Measurements from ENCODE around the gene CAMSAP1. TPM values are rescaled to one million over a fixed set of nuclear protein-coding genes. Genes with fewer than 3 reads are reported as not detected.

Gene CAMSAP1
- total and polyA plus RNA-seq, 7 donors = 2.3 to 37.7 (median 19.4) TPM

- Histone ChIP-seq H3K4me1 (no peaks in the 10 kb centered on the region), H3K27ac (no peak overlapping the region), H3K9me3 (no peaks in the 10 kb centered on the region), H3K4me3 (no peak overlapping the region), H3K36me3 (peaks cover 0 to 15% (median 5%) of the 10 kb centered on the region in 4 donors), H3K27me3 (no peaks in the 10 kb centered on the region)
- TF ChIP-seq POLR2A (IDR thresholded peaks at IDR 0.05) (no peak), POLR2AphosphoS5 (IDR thresholded peaks at IDR 0.05) (no peak), CTCF (IDR thresholded peaks at IDR 0.05) (no peak), EP300 (IDR thresholded peaks at IDR 0.05) (no peak)
- no peak for DNase-seq
- intact Hi-C loops (cut with DNase I) = no loop called here
- 96 to 97% methylated on average over 5 of the region's 5 CpGs for WGBS, 2 donors
Measured at GRCh38 chr9:135828656-135829055, 78.7 kb downstream of the CAMSAP1 start.

- H3K27me3 ChIP-seq = no peaks in the 10 kb centered on the region
- no peak overlapping the region for H3K27ac ChIP-seq
- H3K4me1 ChIP-seq = no peaks in the 10 kb centered on the region
- 96 to 98% methylated on average over 13 of the region's 13 CpGs for WGBS, 2 donors
- DNase-seq = no peak
- H3K9me3 ChIP-seq = no peaks in the 10 kb centered on the region
- peaks cover under 1 to 22% (median 9%) of the 10 kb centered on the region in 4 donors for H3K36me3 ChIP-seq
- intact Hi-C loops (cut with DNase I) = no loop called here
- no peak overlapping the region for H3K4me3 ChIP-seq
- TF ChIP-seq POLR2AphosphoS5 (IDR thresholded peaks at IDR 0.05) (no peak), POLR2A (IDR thresholded peaks at IDR 0.05) (no peak), EP300 (IDR thresholded peaks at IDR 0.05) (no peak), CTCF (IDR thresholded peaks at IDR 0.05) (no peak)
Measured at GRCh38 chr9:135827866-135828580, 79.3 kb downstream of the CAMSAP1 start.

DNA sequence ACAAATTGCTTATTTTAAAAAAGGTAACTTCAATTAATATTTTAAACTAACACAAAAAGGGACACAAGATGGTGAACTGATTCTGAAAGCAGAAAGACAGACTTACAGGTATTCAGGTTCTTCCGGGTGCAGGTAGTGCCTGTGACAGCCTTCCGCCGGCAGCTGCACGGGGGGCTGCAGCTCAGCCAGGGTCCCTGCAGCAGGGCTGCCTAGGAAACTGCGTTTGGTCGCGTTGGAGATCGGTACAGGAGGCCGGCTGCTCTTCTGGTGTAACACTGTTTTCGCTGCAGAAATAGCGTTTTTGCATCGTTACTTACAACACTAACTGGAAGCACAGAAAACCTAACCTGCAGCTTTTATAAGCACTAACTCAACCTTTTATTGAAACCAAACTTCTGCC lies 80.0 kb downstream of the CAMSAP1 start:
- no peak for DNase-seq
- 96 to 98% methylated on average over 12 of the region's 12 CpGs for WGBS, 2 donors
- TF ChIP-seq POLR2A (IDR thresholded peaks at IDR 0.05) = no peak
- TF ChIP-seq EP300 (IDR thresholded peaks at IDR 0.05) = no peak
- no peak for TF ChIP-seq POLR2AphosphoS5 (IDR thresholded peaks at IDR 0.05)
- no peak for TF ChIP-seq CTCF (IDR thresholded peaks at IDR 0.05)
- Histone ChIP-seq H3K9me3 (no peaks in the 10 kb centered on the region), H3K27me3 (no peaks in the 10 kb centered on the region), H3K4me3 (no peak overlapping the region), H3K27ac (no peak overlapping the region), H3K36me3 (peaks cover 8 to 29% (median 16%) of the 10 kb centered on the region in 4 donors), H3K4me1 (no peaks in the 10 kb centered on the region)
- intact Hi-C loops (cut with DNase I) = no loop called here

DNA sequence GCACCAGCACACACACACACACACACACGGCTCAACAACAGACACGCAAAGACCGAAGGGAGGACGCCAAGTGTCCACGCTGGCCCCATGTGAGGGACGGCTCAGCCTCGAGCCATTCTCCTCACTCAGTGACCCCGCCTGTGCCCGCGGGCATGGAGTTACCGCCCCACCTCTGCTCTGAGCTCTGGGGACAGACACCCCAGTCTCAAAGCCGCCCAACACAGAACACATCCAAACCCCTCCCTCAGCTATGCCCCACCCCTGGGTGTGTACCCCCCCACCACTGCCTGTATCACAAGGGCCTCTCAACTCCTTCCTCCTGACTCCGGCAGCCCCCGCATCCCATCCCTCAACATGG lies 81.2 kb downstream of the CAMSAP1 start:
- WGBS, 2 donors = 96 to 98% methylated on average over 14 of the region's 14 CpGs
- Histone ChIP-seq H3K27me3 (no peaks in the 10 kb centered on the region), H3K9me3 (no peaks in the 10 kb centered on the region), H3K36me3 (peaks cover 11 to 40% (median 23%) of the 10 kb centered on the region in 4 donors), H3K27ac (no peak overlapping the region), H3K4me3 (no peak overlapping the region), H3K4me1 (no peaks in the 10 kb centered on the region)
- intact Hi-C loops (cut with DNase I) = no loop called here
- no peak for TF ChIP-seq POLR2A (IDR thresholded peaks at IDR 0.05)
- no peak for TF ChIP-seq EP300 (IDR thresholded peaks at IDR 0.05)
- TF ChIP-seq POLR2AphosphoS5 (IDR thresholded peaks at IDR 0.05) = no peak
- TF ChIP-seq CTCF (IDR thresholded peaks at IDR 0.05) = no peak
- DNase-seq = no peak
